ENCODE measurements around the gene TRPV2.

TRPV2 gene

GRCh38 chr17:16459855-16460550 lies 44.6 kb downstream of the TRPV2 start:
- peak; percentile 70 for DNase-seq

GRCh38 chr17:16460796-16461605 lies 45.6 kb downstream of the TRPV2 start:
- no peak for DNase-seq

- no peak for DNase-seq
These were observed 46.2 kb downstream of the TRPV2 start for GRCh38 chr17:16461606-16461866.

GRCh38 chr17:16462070-16462864 lies 46.9 kb downstream of the TRPV2 start:
- DNase-seq, result no peak

- DNase-seq, result peak; percentile 60
These were observed 48.3 kb downstream of the TRPV2 start for GRCh38 chr17:16463358-16464302.

GRCh38 chr17:16464303-16465051 lies 49.1 kb downstream of the TRPV2 start:
- no peak for DNase-seq

- no peak for DNase-seq
These were observed 49.6 kb downstream of the TRPV2 start for GRCh38 chr17:16465052-16465312.

GRCh38 chr17:16465861-16466338 lies 50.5 kb downstream of the TRPV2 start:
- DNase-seq, result no peak

GRCh38 chr17:16466407-16466806 lies 51.0 kb downstream of the TRPV2 start:
- DNase-seq, result no peak

GRCh38 chr17:16467044-16467443 lies 51.7 kb downstream of the TRPV2 start:
- no peak for DNase-seq

GRCh38 chr17:16467886-16468285 lies 52.5 kb downstream of the TRPV2 start:
- no peak for DNase-seq

- DNase-seq, result no peak
These were observed 53.1 kb downstream of the TRPV2 start for GRCh38 chr17:16468428-16468992.

GRCh38 chr17:16470265-16470664 lies 54.9 kb downstream of the TRPV2 start:
- no peak for DNase-seq

- no peak for DNase-seq
These were observed 55.9 kb downstream of the TRPV2 start for GRCh38 chr17:16471295-16471694.

- DNase-seq, result no peak
These were observed 57.2 kb downstream of the TRPV2 start for GRCh38 chr17:16472539-16472938.

GRCh38 chr17:16473044-16474011 lies 58.0 kb downstream of the TRPV2 start:
- DNase-seq, result no peak

- no peak for DNase-seq
These were observed 58.8 kb downstream of the TRPV2 start for GRCh38 chr17:16474012-16474725.

- no peak for DNase-seq
These were observed 59.9 kb downstream of the TRPV2 start for GRCh38 chr17:16475179-16475704.

- DNase-seq, result peak; percentile 90
These were observed 61.9 kb downstream of the TRPV2 start for GRCh38 chr17:16477255-16477654.
